Frontal cortex (tissue), 4 donors: ENCODE data around the gene TOB2. TPM values are rescaled to one million over a fixed set of nuclear protein-coding genes. Genes with fewer than 3 reads are reported as not detected.

Experiments
- DNase-seq, 2 donors: peaks; one replicate each; pipeline ENCODE4 v3.0.0; 2012; ENCODE audit warnings: low spot score in 2 of 2
- FAIRE-seq: peaks from 2 replicates; lab custom pipeline; 2012; peaks lifted over from hg19 to GRCh38; lab: Jason Lieb, UNC
- total RNA-seq: library from RNA; depleted of rRNA; stranded (reverse); fragments of >200 nt; gene quantifications from one replicate; pipeline ENCODE4 v1.2.3, GENCODE V29; 2014
- donor health status: control.
- donor health status: control.
- donor health status: control.

TOB2 gene
- total RNA-seq, 1 donor from 2014 or later = 10.2 TPM

DNA sequence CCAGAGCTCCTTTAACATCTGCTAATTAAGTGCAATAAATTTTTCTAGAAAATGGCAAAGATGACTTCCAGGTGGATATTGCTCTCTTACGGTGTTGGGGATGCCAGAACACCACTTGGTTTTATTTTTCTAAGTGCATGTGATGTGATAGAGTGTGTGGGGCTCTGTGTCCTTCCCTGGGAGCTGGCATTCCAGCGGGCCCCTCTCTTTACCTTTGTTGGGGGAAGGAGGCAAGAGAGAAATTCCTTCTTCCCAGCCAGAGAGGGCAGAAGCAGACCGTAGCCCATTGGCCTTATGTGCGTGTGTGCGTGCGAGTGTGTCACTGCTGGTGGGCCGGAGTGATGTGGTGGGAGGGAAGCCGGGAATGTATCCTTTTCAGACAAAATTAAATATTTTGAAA, 47.7 kb downstream of the TOB2 start:
- FAIRE-seq = no peak
- DNase-seq = no peak

DNA sequence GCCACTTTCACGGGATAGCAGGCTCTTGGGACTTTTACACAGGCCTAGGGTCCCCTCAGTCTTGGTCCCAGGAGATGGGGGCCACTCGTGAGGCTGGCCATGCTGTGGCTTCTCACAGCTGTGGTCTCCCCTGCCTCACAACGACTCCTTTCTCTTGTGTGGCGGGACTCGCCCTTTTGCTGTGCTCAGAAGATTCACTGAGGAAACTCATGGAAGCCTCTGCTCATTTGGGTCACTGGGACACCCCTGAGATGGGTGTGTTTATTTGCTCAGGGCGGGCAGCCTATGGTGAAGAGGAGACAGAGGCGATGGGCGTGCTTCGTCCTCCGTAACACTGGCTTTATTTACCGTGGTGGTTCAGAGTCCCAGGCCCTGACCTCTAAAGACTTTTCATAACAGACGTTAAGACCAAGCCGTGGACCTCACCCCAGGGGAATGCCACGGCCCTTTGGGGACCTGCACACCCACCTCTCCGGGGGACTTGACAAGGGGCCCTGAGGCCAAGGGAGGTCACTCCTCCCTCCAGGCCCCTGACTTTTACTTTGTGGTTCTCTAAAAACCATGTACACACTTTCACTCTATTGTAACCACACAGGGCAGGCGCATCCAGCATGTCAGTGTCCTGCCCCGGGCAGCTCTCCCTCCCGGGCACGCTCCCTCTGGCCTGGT, 49.3 kb downstream of the TOB2 start:
- DNase-seq (no peak), FAIRE-seq (no peak)

DNA sequence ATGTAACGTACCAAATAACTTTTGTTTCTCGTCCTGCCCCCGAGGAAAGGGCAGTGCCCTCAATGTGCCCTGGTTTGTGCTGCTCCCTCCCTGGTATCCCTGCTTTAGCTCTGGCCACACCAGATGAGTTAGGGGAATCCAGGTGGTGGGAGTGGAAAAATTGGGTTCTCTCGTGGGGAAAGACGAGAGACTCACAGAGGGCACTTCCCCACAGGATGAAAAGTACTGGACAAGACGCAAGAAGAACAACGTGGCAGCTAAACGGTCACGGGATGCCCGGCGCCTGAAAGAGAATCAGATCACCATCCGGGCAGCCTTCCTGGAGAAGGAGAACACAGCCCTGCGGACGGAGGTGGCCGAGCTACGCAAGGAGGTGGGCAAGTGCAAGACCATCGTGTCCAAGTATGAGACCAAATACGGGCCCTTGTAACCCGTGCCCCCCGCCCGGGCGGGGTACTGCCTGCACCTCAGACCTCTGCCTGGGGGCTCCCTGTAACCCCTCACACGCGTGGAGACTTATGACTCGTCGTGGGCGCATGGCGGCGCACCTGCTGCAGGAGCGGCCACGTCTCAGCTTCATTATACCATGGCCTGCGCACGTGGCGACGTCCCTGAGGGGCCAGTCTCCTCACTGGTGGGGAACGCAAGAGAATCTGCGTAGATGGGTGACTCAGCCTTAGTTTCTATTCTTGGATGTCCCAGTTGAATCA, 50.9 kb downstream of the TOB2 start:
- FAIRE-seq (no peak), DNase-seq (no peak)

DNA sequence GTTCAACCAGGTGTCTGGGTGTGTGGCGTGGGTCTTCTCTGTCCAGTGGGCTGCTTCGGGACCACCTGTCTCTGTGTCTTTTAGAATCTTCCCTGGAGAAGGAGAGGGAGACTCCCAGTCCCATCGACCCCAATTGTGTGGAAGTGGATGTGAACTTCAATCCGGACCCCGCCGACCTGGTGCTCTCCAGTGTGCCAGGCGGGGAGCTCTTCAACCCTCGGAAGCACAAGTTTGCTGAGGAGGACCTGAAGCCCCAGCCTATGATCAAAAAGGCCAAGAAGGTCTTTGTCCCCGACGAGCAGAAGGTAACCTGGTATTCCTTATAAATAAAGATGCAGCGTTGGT, 52.6 kb downstream of the TOB2 start:
- no peak for FAIRE-seq

DNA sequence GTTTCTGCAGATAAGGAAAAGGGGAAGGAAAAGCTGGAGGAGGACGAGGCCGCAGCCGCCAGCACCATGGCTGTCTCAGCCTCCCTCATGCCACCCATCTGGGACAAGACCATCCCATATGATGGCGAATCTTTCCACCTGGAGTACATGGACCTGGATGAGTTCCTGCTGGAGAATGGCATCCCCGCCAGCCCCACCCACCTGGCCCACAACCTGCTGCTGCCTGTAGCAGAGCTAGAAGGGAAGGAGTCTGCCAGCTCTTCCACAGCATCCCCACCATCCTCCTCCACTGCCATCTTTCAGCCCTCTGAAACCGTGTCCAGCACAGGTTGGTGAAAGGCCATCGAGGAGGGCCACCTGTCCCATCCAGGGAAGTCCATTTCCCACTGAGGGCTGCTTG, 59.3 kb downstream of the TOB2 start:
- FAIRE-seq = no peak

More for the DNA sequence above, 52.6 kb downstream of the TOB2 start:
- DNase-seq = no peak

DNA sequence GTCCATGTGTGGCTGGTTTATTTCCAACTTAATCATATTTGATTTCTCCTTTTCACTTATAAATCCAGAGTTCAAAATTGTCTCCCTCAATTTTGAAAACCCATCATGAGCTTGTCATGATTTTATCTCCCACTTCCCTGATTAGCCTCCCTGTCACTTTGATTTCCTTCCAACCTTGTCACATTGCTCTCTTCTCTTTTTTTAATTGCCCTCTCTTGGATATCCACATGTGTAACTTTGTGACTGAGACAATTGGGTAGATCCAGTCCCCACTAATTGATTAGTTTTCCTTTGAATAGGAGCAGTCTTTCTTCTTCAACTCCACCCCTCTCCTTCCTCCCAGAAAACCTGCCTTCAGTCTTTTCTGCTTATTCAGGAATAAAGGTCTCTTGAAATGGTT, 62.5 kb downstream of the TOB2 start:
- no peak for FAIRE-seq
- DNase-seq = no peak

More for the DNA sequence above, 59.3 kb downstream of the TOB2 start:
- no peak for DNase-seq

Other genes starting within 250 kb of the TOB2 start
- gene L3MBTL2, start 241.5 kb downstream of the TOB2 start, total RNA-seq = 22.8 TPM
- 1.6 TPM for gene CHADL, start 205.9 kb downstream of the TOB2 start, total RNA-seq
- gene RANGAP1, start 160.6 kb downstream of the TOB2 start, total RNA-seq = 33.0 TPM
- 48.5 TPM for gene ZC3H7B, start 145.3 kb downstream of the TOB2 start, total RNA-seq
- 7.3 TPM for gene TEF, start 64.9 kb downstream of the TOB2 start, total RNA-seq
- 53.0 TPM for gene PHF5A, start 21.9 kb upstream of the TOB2 start, total RNA-seq
- 72.2 TPM for gene ACO2, start 22.3 kb upstream of the TOB2 start, total RNA-seq
- gene POLR3H, start 97.7 kb upstream of the TOB2 start, total RNA-seq = 24.1 TPM
- gene CSDC2, start 114.2 kb upstream of the TOB2 start, total RNA-seq = 8.6 TPM
- gene PMM1, start 143.0 kb upstream of the TOB2 start, total RNA-seq = 16.3 TPM
- gene DESI1, start 174.2 kb upstream of the TOB2 start, total RNA-seq = 17.9 TPM
- gene XRCC6, start 174.5 kb upstream of the TOB2 start, total RNA-seq = 259 TPM
- gene SNU13, start 242.1 kb upstream of the TOB2 start, total RNA-seq = 74.6 TPM